K562 treated with DMSO at 1 percent for 24 hours (cell line): Measurements from ENCODE around the gene FRMD6. TPM values are rescaled to one million over a fixed set of nuclear protein-coding genes. Genes with fewer than 3 reads are reported as not detected.

ENCODE experiments used
- total RNA-seq: library from RNA; unstranded; fragments of 300-600 nt; gene quantifications from 2 replicates; pipeline ENCODE4 v1.2.3, GENCODE V29; 2022; ENCODE audit warnings: low read depth; ENCODE audit not compliant: insufficient read depth

The FRMD6 gene
- 0.45 and 1.7 TPM in 2 replicates for total RNA-seq

DNA sequence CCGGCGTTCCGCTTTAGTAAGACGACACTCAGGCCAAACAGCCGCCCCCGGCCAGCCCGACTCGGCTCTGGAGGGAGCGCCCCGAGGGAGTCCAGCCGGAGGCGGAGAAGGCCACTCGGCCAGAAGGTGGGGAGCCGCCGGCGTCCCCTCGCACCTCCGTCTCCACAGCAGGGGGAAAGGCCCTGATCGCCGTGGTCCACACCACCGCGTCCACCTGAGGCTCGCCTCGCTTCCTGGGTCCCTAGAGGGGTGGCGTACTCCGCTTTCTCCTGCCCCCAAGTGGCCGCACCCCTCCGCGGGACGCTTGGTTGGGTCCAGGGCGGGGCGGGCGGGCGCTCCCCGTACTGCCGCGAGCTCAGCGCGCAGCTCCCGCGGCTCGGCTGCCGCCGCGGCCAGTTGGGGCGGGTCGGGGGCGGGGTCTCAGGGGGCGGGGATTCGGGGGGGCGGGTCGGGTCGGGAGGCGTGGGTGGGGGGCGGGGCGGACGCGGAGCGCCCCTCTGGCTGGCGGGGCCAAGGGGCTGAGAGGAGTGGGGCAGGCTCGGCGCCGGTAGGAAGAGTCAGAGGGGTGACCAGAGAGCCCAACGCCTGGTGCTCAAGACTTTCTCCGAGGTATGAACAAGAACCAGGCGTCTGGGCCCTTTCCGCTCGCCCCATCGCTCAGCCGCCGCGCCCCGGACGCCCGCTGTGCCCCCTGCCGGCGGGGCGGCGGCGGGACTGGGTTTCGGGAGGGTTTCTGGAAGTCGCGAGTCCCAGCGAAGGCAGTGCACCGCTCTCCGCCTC, at the start of gene FRMD6:
TSS of gene FRMD6 (plus strand) at position 523 of the 780 bp plus-strand sequence. CDS start 37,927 bp downstream, outside the sequence.

Other genes with a start within 250 kb of the FRMD6 start
- not detected in 2 replicates for gene GNG2, start 208.7 kb downstream of the FRMD6 start, total RNA-seq